Heart right ventricle (tissue), 16 donors: Measurements from ENCODE around the gene RPN2. TPM values are rescaled to one million over a fixed set of nuclear protein-coding genes. Genes with fewer than 3 reads are reported as not detected.

Experiments
- ATAC-seq, 8 donors: fragments of 200-7000 bp; cut with Tn5 transposase; one replicate each; pipeline ENCODE4 v1.9.1; 2020; ENCODE audit warnings: mild to moderate bottlenecking in 8 of 8, moderate library complexity in 8 of 8, moderate number of reproducible peaks in 1 of 8
- DNase-seq, 2 donors: peaks; one replicate each; pipeline ENCODE4 v3.0.0-alpha.2; 2020
- H3K27ac ChIP-seq, 10 donors: fragments of 200-600 bp; sonication (generic) in 2 of 10; one replicate each; pipeline versions ENCODE4 v1.5.0 to v1.8.0; 2020 to 2022; ENCODE audit warnings: mild to moderate bottlenecking in 3 of 10
- H3K27me3 ChIP-seq, 7 donors: fragments of 200-600 bp; one replicate each; pipeline ENCODE4 v1.8.0; 2021 to 2022; ENCODE audit warnings: mild to moderate bottlenecking in 2 of 7
- H3K36me3 ChIP-seq, 9 donors: fragments of 200-600 bp; sonication (generic) in 1 of 9; one replicate each; pipeline versions ENCODE4 v1.5.0 to v1.8.0; 2020 to 2022; ENCODE audit warnings: mild to moderate bottlenecking in 2 of 9
- H3K4me1 ChIP-seq, 9 donors: fragments of 200-600 bp; sonication (generic) in 1 of 9; one replicate each; pipeline versions ENCODE4 v1.5.0 to v1.8.0; 2020 to 2022; ENCODE audit warnings: mild to moderate bottlenecking in 4 of 9
- H3K4me3 ChIP-seq, 10 donors: fragments of 200-600 bp; sonication (generic) in 2 of 10; one replicate each; pipeline versions ENCODE4 v1.5.0 to v1.8.0; 2020 to 2022; ENCODE audit warnings: mild to moderate bottlenecking in 7 of 10, moderate library complexity in 2 of 10
- H3K9me3 ChIP-seq, 11 donors: fragments of 200-600 bp in 10 of 11; sonication (generic) in 2 of 11; one replicate each; pipeline versions ENCODE4 v1.5.0 to v1.8.0; 2013 to 2022; ENCODE audit warnings: mild to moderate bottlenecking in 2 of 11, control low read depth in 1 of 11, moderate library complexity in 1 of 11
- CTCF ChIP-seq, 9 donors: fragments of 200-600 bp; sonication (generic) in 2 of 9; IDR thresholded peaks; one replicate each; pipeline versions ENCODE4 v1.5.0 to v1.8.0; 2021 to 2022; ENCODE audit warnings: antibody characterized with exemption in 9 of 9, mild to moderate bottlenecking in 5 of 9, moderate library complexity in 1 of 9
- WGBS, 2 donors: extraction: QIAGEN DNeasy Blood & Tissue Kit; methylation state at CpG; one replicate each; pipeline ENCODE4 v1.1.7; 2013; ENCODE audit warnings: inconsistent platforms in 1 of 2; 5-methylcytosine and 5-hydroxymethylcytosine counted together
- intact Hi-C, 10 donors: fragments of 100-400 bp; cut with DNase I; formaldehyde crosslinking; loops; one replicate each; pipeline versions ENCODE4 v1.11.1 to v1.14.2; 2022
- polyA plus RNA-seq, 2 donors: library from polyadenylated mRNA; stranded (reverse); fragments of 200-250 nt; gene quantifications; one replicate each; pipeline ENCODE4 v1.2.3, GENCODE V29; 2013
- total RNA-seq, 10 donors: library from RNA; stranded (reverse); fragmentation: NEBNext Ultra II Directional in 3 of 10; extraction: Animal tissue kit (Norgen Biotek cat#: 25700) in 3 of 10; gene quantifications; one replicate each; pipeline versions ENCODE4 v1.2.1 to v1.2.4, GENCODE V29; 2021 to 2023
- donor health status: Arrhythmogenic right ventricular cardiomyopathy.
- donor health status: ischemic (EF 13 %, LVEDD 7.1; RV severe dilation, severe dysfunction).
- donor health status: healthy with polysubstance abuse.
- donor health status: DM: no; HTN: yes; CAD: no.
- donor health status: DM: no; HTN: no; CAD: no.
- donor health status: ischemic (EF 25% LVEDD 6.9; RV normal size, moderate dysfunction).
- donor health status: ischemic (EF 25% LVEDD 5.7; RV mildly dilated, moderate dysfunction).
- donor health status: healthy.
- donor health status: DM: yes; HTN: yes; CAD: no.
- donor health status: Ischemic cardiomyopathy.
- donor health status: ischemic (EF 35%, LVEDD 5.7; RV mildly dilated, moderate dysfunction).
- donor health status: nonischemic (EF 11% LVEDD 7.7; RV severe dilation, severe dysfunction).
- donor health status: DM: yes; HTN: yes; CAD: no.
- donor health status: PGD.
- donor health status: ischemic (EF 29% LVEDD 5.4; RV normal size, mild dysfunction).
- donor health status: nonischemic (EF 23%, LVEDD 6.1; RV moderate dilation, normal function).

RPN2 gene
- total and polyA plus RNA-seq, 12 donors, result 30.9 to 166 (median 95.2) TPM

- intact Hi-C loops, result no loop called here
- Histone ChIP-seq H3K27ac (no peak overlapping the region), H3K9me3 (no peaks in the 10 kb centered on the region), H3K27me3 (no peaks in the 10 kb centered on the region), H3K4me3 (no peak overlapping the region), H3K36me3 (peaks cover 0 to 42% (median 25%) of the 10 kb centered on the region in 9 donors), H3K4me1 (peaks cover 0 to 20% (median 9%) of the 10 kb centered on the region in 9 donors)
- ATAC-seq (no peak), DNase-seq (no peak)
- no peak for TF ChIP-seq CTCF (IDR thresholded peaks at IDR 0.05)
- 84 to 87% methylated on average over 25 of the region's 25 CpGs for WGBS, 2 donors
Observed at GRCh38 chr20:37245216-37246150, 66.4 kb downstream of the RPN2 start.

GRCh38 chr20:37246736-37247135, 67.6 kb downstream of the RPN2 start:
- intact Hi-C loops, result no loop called here
- Histone ChIP-seq H3K4me3 (no peak overlapping the region), H3K4me1 (peaks cover 0 to 16% (median 9%) of the 10 kb centered on the region in 9 donors), H3K27ac (no peak overlapping the region), H3K27me3 (no peaks in the 10 kb centered on the region), H3K9me3 (no peaks in the 10 kb centered on the region), H3K36me3 (peaks cover 0 to 29% (median 14%) of the 10 kb centered on the region in 9 donors)
- no peak for TF ChIP-seq CTCF (IDR thresholded peaks at IDR 0.05)
- WGBS, 2 donors, result 95 to 98% methylated on average over 5 of the region's 5 CpGs
- no peak for ATAC-seq
- DNase-seq, result no peak

GRCh38 chr20:37247547-37247946, 68.4 kb downstream of the RPN2 start:
- peaks cover 0 to 16% (median 9%) of the 10 kb centered on the region in 9 donors for H3K4me1 ChIP-seq
- peaks cover 0 to 21% (median 7%) of the 10 kb centered on the region in 9 donors for H3K36me3 ChIP-seq
- intact Hi-C loops, result no loop called here
- ATAC-seq (no peak), DNase-seq (no peak)
- no peak overlapping the region for H3K27ac ChIP-seq
- TF ChIP-seq CTCF (IDR thresholded peaks at IDR 0.05), result no peak
- no peak overlapping the region for H3K4me3 ChIP-seq
- H3K9me3 ChIP-seq, result no peaks in the 10 kb centered on the region
- H3K27me3 ChIP-seq, result no peaks in the 10 kb centered on the region
- 98 to 100% methylated on average over 1 of the region's 1 CpG for WGBS, 2 donors

- intact Hi-C loops, result no loop called here
- peaks cover 0 to 4% (median 0%) of the 10 kb centered on the region in 9 donors for H3K36me3 ChIP-seq
- ATAC-seq (no peak), DNase-seq (no peak)
- peaks cover 0 to 6% (median 0%) of the 10 kb centered on the region in 9 donors for H3K4me1 ChIP-seq
- H3K27ac ChIP-seq, result no peak overlapping the region
- WGBS, 2 donors, result 89 to 96% methylated on average over 2 of the region's 2 CpGs
- no peak for TF ChIP-seq CTCF (IDR thresholded peaks at IDR 0.05)
- H3K27me3 ChIP-seq, result no peaks in the 10 kb centered on the region
- H3K4me3 ChIP-seq, result no peak overlapping the region
- H3K9me3 ChIP-seq, result peaks cover 0 to 7% (median 0%) of the 10 kb centered on the region in 11 donors
Observed at GRCh38 chr20:37249304-37249703, 70.2 kb downstream of the RPN2 start.
